Measurements from ENCODE around the gene ZBTB18. TPM values are rescaled to one million over a fixed set of nuclear protein-coding genes. Genes with fewer than 3 reads are reported as not detected.

ZBTB18 gene
- total RNA-seq, 1 experiment from 2014 or later = 15.2 TPM

DNA sequence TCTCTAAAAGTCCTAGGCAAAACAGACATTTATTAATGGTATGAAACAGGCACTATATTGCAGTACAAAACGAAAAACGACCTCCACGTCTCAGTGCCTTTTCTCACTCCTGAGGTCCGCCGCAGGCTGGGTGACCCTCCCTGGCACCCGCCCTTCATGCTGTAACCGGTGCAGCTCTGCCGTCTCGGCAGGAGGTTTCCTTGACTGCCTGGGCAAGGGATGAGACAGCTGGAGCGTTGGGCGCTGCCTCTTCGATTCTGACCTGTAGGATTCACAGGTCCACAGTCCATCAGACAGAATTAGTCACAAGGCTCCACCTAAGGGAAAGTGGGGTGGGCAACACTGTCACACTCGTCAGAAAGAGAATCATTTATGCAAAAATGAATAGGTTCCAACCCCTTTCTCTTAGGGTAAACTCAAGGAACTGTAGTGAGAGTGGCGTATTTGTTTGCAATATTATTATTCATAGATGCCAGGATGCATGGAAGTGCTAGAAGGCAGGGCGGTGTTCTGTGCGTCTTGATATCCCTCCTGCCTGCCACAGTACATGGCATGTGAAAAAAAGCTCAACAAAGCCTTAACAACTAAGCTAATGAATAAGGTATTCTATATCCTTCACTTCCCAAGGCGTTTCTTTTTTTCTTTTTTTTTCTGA lies 23.5 kb upstream of the ZBTB18 start:
- Histone ChIP-seq H3K4me1 (ENCODE audit: insufficient read depth, low read length, poor library complexity, severe bottlenecking) (no peaks in the 10 kb centered on the region), H3K27ac (ENCODE audit: low read depth, low read length, poor library complexity, severe bottlenecking) (no peak overlapping the region), H3K9me3 (ENCODE audit: low read depth, low read length, poor library complexity, severe bottlenecking) (no peaks in the 10 kb centered on the region), H3K36me3 (ENCODE audit: insufficient read depth, low read length, poor library complexity, severe bottlenecking) (no peaks in the 10 kb centered on the region), H3K27me3 (replicated peaks; ENCODE audit: insufficient read depth, low read depth, low read length, poor library complexity) (no peaks in the 10 kb centered on the region), H3K4me3 (ENCODE audit: low read depth, low read length, poor library complexity, severe bottlenecking) (no peak overlapping the region)
- POLR2A ChIA-PET (ENCODE audit: low non-redundant PET) = no interaction called here
- intact Hi-C loops (cut with micrococcal nuclease; ENCODE audit: unreplicated experiment) = no loop called here
- TF ChIP-seq, protein P1, sequence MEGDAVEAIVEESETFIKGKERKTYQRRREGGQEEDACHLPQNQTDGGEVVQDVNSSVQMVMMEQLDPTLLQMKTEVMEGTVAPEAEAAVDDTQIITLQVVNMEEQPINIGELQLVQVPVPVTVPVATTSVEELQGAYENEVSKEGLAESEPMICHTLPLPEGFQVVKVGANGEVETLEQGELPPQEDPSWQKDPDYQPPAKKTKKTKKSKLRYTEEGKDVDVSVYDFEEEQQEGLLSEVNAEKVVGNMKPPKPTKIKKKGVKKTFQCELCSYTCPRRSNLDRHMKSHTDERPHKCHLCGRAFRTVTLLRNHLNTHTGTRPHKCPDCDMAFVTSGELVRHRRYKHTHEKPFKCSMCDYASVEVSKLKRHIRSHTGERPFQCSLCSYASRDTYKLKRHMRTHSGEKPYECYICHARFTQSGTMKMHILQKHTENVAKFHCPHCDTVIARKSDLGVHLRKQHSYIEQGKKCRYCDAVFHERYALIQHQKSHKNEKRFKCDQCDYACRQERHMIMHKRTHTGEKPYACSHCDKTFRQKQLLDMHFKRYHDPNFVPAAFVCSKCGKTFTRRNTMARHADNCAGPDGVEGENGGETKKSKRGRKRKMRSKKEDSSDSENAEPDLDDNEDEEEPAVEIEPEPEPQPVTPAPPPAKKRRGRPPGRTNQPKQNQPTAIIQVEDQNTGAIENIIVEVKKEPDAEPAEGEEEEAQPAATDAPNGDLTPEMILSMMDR (conservative IDR thresholded peaks at IDR 0.05; ENCODE audit: low read depth, low read length) = no peak
- no peak for TF ChIP-seq EZH2 (IDR thresholded peaks at IDR 0.05; ENCODE audit: borderline replicate concordance, low read depth, low read length, poor library complexity, severe bottlenecking)
- CTCF ChIA-PET = interaction anchor here (0.7 kb wide), 1 partner anchor 209 kb away, joined by 4 read pairs; no protein-coding TSS in a partner anchor
- DNase-seq (ENCODE audit: low spot score) = no peak
- no TSS peak for BruUV-seq (replicated peaks)

GRCh38 chr1:244028701-244029100 lies 22.4 kb upstream of the ZBTB18 start:
- CTCF ChIA-PET = interaction anchor here (0.6 to 0.7 kb wide), 2 partner anchors 20 to 208 kb away, joined by 3 to 4 read pairs; no protein-coding TSS in a partner anchor
- Histone ChIP-seq H3K27me3 (replicated peaks; ENCODE audit: insufficient read depth, low read depth, low read length, poor library complexity) (no peaks in the 10 kb centered on the region), H3K4me1 (ENCODE audit: insufficient read depth, low read length, poor library complexity, severe bottlenecking) (no peaks in the 10 kb centered on the region), H3K4me3 (ENCODE audit: low read depth, low read length, poor library complexity, severe bottlenecking) (no peak overlapping the region), H3K9me3 (ENCODE audit: low read depth, low read length, poor library complexity, severe bottlenecking) (no peaks in the 10 kb centered on the region), H3K36me3 (ENCODE audit: insufficient read depth, low read length, poor library complexity, severe bottlenecking) (no peaks in the 10 kb centered on the region), H3K27ac (ENCODE audit: low read depth, low read length, poor library complexity, severe bottlenecking) (no peak overlapping the region)
- DNase-seq (ENCODE audit: low spot score) = no peak
- TF ChIP-seq, protein P1 (conservative IDR thresholded peaks at IDR 0.05; ENCODE audit: low read depth, low read length) = no peak
- no peak for TF ChIP-seq EZH2 (IDR thresholded peaks at IDR 0.05; ENCODE audit: borderline replicate concordance, low read depth, low read length, poor library complexity, severe bottlenecking)
- POLR2A ChIA-PET (ENCODE audit: low non-redundant PET) = no interaction called here
- no TSS peak for BruUV-seq (replicated peaks)
- intact Hi-C loops (cut with micrococcal nuclease; ENCODE audit: unreplicated experiment) = no loop called here

GRCh38 chr1:244029124-244029523 lies 22.0 kb upstream of the ZBTB18 start:
- peak; percentile 28 for DNase-seq (ENCODE audit: low spot score)
- no TSS peak for BruUV-seq (replicated peaks)
- no peak overlapping the region for H3K27ac ChIP-seq (ENCODE audit: low read depth, low read length, poor library complexity, severe bottlenecking)
- no peak for TF ChIP-seq EZH2 (IDR thresholded peaks at IDR 0.05; ENCODE audit: borderline replicate concordance, low read depth, low read length, poor library complexity, severe bottlenecking)
- TF ChIP-seq, protein P1 (conservative IDR thresholded peaks at IDR 0.05; ENCODE audit: low read depth, low read length) = peak; percentile 38
- H3K4me1 ChIP-seq (ENCODE audit: insufficient read depth, low read length, poor library complexity, severe bottlenecking) = no peaks in the 10 kb centered on the region
- CTCF ChIA-PET = interaction anchor here (0.6 kb wide), 1 partner anchor 19 kb away, joined by 3 read pairs; no protein-coding TSS in a partner anchor
- intact Hi-C loops (cut with micrococcal nuclease; ENCODE audit: unreplicated experiment) = no loop called here
- no peaks in the 10 kb centered on the region for H3K9me3 ChIP-seq (ENCODE audit: low read depth, low read length, poor library complexity, severe bottlenecking)
- no peaks in the 10 kb centered on the region for H3K36me3 ChIP-seq (ENCODE audit: insufficient read depth, low read length, poor library complexity, severe bottlenecking)
- H3K27me3 ChIP-seq (replicated peaks; ENCODE audit: insufficient read depth, low read depth, low read length, poor library complexity) = no peaks in the 10 kb centered on the region
- no peak overlapping the region for H3K4me3 ChIP-seq (ENCODE audit: low read depth, low read length, poor library complexity, severe bottlenecking)
- POLR2A ChIA-PET (ENCODE audit: low non-redundant PET) = no interaction called here
